ENCODE results near the gene B4GALT2. TPM values are rescaled to one million over a fixed set of nuclear protein-coding genes. Genes with fewer than 3 reads are reported as not detected.

B4GALT2 gene
- total and polyA plus RNA-seq, 9 donors = 11.9 to 51.3 (median 28.8) TPM

DNA sequence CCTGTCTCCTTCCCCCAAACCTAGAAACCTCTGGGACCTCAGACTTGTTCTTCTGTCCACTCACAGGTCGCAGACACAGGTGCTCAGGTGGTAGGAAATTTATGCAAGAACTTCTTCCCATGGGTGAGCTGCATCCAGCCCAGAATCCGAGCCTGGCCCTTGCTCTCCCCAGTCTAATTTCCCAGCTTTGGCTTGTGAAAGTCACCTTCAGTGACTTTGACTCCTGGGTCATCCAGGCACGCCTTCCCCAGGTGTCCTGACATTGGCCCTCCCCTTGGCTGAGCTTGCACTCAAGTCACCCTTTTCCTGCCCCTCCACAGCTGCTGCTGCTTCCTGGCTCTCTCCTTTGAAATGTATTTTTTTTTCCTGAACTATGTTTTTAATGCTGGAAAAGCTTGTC, 25.6 kb upstream of the B4GALT2 start:
- WGBS, 3 donors = 52 to 65% (median 56%) methylated on average over 3 of the region's 3 CpGs
- no peak overlapping the region for H3K27ac ChIP-seq
- H3K36me3 ChIP-seq = no peaks in the 10 kb centered on the region
- no peaks in the 10 kb centered on the region for H3K9me3 ChIP-seq
- H3K27me3 ChIP-seq = no peaks in the 10 kb centered on the region
- H3K4me3 ChIP-seq = no peak overlapping the region
- TF ChIP-seq POLR2A (IDR thresholded peaks at IDR 0.05) (no peak), EP300 (IDR thresholded peaks at IDR 0.05) (no peak)
- TF ChIP-seq, protein P1, sequence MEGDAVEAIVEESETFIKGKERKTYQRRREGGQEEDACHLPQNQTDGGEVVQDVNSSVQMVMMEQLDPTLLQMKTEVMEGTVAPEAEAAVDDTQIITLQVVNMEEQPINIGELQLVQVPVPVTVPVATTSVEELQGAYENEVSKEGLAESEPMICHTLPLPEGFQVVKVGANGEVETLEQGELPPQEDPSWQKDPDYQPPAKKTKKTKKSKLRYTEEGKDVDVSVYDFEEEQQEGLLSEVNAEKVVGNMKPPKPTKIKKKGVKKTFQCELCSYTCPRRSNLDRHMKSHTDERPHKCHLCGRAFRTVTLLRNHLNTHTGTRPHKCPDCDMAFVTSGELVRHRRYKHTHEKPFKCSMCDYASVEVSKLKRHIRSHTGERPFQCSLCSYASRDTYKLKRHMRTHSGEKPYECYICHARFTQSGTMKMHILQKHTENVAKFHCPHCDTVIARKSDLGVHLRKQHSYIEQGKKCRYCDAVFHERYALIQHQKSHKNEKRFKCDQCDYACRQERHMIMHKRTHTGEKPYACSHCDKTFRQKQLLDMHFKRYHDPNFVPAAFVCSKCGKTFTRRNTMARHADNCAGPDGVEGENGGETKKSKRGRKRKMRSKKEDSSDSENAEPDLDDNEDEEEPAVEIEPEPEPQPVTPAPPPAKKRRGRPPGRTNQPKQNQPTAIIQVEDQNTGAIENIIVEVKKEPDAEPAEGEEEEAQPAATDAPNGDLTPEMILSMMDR (IDR thresholded peaks at IDR 0.05) = no peak
- peaks cover 3% of the 10 kb centered on the region for H3K4me1 ChIP-seq (ENCODE audit: insufficient read depth)
- intact Hi-C loops (cut with DNase I) = no loop called here
- no peak for DNase-seq

DNA sequence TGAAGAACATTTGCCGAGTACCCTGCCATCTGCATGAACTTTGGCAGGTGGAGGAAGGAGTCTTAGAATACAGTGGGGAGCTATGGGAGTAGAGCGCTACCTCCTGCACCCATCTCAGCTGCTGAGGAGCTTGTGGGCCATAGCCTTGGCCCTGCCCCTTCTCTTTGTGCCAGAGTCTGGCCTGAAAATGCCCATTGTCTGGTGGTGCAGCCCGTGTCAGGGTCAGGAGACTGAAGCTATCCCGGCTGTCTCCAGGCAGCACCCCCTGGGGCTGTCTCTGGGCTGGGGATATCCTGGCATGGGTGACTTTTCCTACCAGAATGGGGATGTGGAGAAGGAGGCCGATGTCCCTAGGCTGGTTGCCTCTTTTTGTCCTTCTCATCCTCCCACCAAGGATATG, 25.0 kb upstream of the B4GALT2 start:
- TF ChIP-seq, protein P1 (IDR thresholded peaks at IDR 0.05) = no peak
- TF ChIP-seq EP300 (IDR thresholded peaks at IDR 0.05) (no peak), POLR2A (IDR thresholded peaks at IDR 0.05) (no peak)
- DNase-seq = no peak

DNA sequence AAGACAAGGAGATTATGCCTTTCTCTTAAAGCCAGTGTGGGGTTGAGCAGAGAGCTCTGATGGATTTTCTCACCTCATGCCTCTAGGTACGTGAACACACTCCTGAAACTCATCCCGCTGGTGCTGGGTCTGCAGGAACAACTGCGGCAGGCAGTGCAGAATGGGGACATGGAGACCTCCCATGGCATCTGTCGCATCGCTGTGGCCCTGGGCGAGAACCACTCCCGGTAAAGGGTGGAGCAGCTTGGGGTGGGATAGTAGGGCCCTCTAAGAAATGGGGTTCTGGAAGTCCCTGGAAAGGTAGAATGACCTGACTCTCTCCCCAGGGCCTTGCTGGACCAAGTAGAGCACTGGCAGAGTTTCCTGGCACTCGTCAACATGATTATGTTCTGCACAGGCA, 22.8 kb upstream of the B4GALT2 start:
- Histone ChIP-seq H3K9me3 (no peaks in the 10 kb centered on the region), H3K27me3 (no peaks in the 10 kb centered on the region), H3K36me3 (no peaks in the 10 kb centered on the region), H3K4me1 (ENCODE audit: insufficient read depth) (no peaks in the 10 kb centered on the region), H3K27ac (no peak overlapping the region), H3K4me3 (no peak overlapping the region)
- TF ChIP-seq EP300 (IDR thresholded peaks at IDR 0.05) (no peak), POLR2A (IDR thresholded peaks at IDR 0.05) (no peak)
- TF ChIP-seq, protein P1 (IDR thresholded peaks at IDR 0.05) = no peak
- no peak for DNase-seq
- 95 to 97% (median 95%) methylated on average over 8 of the region's 8 CpGs for WGBS, 3 donors
- intact Hi-C loops (cut with DNase I) = no loop called here

More for the DNA sequence above, 25.0 kb upstream of the B4GALT2 start:
- 68 to 75% (median 74%) methylated on average over 5 of the region's 5 CpGs for WGBS, 3 donors
- Histone ChIP-seq H3K4me1 (ENCODE audit: insufficient read depth) (no peaks in the 10 kb centered on the region), H3K4me3 (no peak overlapping the region), H3K27me3 (no peaks in the 10 kb centered on the region), H3K27ac (no peak overlapping the region), H3K9me3 (no peaks in the 10 kb centered on the region), H3K36me3 (no peaks in the 10 kb centered on the region)
- intact Hi-C loops (cut with DNase I) = no loop called here

DNA sequence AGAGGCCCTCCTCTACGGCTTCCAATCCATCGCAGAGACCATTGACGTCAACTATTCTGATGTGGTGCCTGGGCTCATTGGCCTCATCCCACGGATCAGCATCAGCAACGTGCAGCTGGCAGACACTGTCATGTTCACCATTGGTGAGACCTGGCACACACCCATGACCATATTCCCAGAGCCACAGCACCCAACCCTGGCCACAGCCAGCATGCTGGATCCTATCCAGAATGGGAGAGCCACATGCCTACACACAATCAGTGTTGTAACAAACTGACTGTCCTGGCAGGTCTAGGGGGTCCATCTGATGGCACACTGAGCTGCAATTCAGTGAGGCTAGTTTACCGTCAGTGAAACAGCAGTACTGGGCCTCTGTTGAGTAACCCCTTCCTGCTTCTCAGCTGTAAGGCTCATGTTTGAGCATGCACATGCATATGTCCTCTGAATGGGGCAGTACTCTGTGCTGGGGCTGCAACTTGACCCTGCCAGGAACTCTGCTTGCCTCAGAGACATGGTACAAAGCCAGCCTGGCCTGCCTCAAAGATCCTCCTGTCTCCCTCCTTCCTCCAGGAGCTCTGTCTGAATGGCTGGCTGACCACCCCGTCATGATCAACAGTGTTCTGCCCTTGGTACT, 21.5 kb upstream of the B4GALT2 start:
- TF ChIP-seq, protein P1 (IDR thresholded peaks at IDR 0.05) = no peak
- no peak for TF ChIP-seq POLR2A (IDR thresholded peaks at IDR 0.05)
- Histone ChIP-seq H3K27me3 (no peaks in the 10 kb centered on the region), H3K4me3 (no peak overlapping the region), H3K36me3 (no peaks in the 10 kb centered on the region), H3K9me3 (no peaks in the 10 kb centered on the region), H3K4me1 (ENCODE audit: insufficient read depth) (no peaks in the 10 kb centered on the region), H3K27ac (no peak overlapping the region)
- intact Hi-C loops (cut with DNase I) = no loop called here
- WGBS, 3 donors = 82 to 91% (median 85%) methylated on average over 7 of the region's 7 CpGs
- no peak for DNase-seq
